Raji (cell line): ENCODE data around the gene MESP2.

Experiments used
- POLR2A ChIP-seq: IDR thresholded peaks from 2 replicates; pipeline ENCODE4 v1.6.1; 2011; ENCODE audit warnings: low read depth, low read length, control low read depth; ENCODE audit not compliant: insufficient read depth

Gene MESP2

DNA sequence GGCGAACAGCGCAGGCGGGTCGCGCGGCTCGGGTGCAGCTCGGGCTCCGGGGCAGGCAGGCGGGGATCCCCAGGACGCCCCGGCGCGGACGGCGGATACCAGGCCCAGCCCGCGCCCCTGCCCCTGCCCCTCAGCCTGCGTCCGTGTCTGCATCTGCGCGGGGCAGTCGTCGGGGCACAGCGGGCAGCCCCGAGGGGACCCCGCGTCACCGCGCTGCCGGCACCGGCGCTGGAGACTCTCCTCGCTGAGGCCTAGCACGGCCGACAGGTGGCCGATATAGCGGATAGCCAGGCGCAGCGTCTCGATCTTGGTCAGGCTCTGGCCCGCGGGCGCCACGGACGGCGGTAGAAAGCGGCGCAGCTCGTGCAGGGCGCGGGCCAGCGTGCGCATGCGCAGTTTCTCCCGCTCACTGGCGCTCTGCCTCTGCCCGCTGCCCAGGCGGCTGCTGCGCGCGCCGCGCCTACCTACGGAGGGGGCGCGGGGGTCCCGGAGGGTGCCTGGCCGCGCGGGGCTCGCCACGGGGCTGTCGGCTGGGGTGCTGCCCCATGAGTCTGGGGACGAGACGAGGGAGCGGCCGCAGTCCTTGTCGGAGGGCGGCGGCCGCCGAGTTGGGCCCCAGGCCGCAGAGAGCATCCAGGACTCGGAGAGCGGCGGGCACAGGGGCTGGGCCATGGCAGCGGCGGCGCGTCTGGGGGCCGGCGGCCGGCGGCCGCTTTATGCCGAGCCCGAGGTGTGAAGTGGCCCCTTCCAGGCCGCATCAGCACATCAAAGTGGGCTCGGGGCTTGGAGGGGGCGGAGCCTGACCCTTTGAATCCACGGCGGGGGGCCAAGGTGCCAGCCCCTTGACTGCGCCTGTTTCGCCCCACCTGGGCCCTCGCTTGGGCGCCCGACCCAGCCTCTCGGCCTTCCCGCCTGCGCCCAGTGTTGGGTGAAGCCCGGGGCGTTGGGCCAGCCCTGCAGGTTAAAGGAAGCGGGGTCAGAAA, 25.3 kb upstream of the MESP2 start, which contains the start of gene MESP1:
TSS of gene MESP1 (minus strand) at position 690 of the 983 bp plus-strand sequence. CDS start at position 672, 18 bp downstream.
- peak; percentile 72 for TF ChIP-seq POLR2A

DNA sequence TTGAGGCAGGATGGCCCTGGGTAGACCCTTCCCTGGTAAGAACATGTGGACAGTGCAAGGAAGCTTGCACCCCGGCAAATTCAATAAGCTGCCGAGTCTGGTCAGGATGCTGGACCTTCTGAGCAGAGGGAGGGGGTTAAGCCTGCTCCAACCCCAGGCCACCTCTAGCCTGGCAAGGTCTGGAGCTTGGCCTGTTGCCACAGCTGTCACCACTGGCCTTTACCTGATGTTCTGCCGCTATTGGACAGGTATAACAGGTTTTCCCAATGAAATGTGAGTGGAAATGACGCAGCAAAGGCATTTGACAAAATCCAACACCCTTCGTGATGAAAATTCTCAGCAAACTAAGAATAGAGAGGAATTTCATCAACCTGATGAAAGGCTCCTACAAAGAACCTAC, 24.4 kb upstream of the MESP2 start:
- TF ChIP-seq POLR2A, result no peak

DNA sequence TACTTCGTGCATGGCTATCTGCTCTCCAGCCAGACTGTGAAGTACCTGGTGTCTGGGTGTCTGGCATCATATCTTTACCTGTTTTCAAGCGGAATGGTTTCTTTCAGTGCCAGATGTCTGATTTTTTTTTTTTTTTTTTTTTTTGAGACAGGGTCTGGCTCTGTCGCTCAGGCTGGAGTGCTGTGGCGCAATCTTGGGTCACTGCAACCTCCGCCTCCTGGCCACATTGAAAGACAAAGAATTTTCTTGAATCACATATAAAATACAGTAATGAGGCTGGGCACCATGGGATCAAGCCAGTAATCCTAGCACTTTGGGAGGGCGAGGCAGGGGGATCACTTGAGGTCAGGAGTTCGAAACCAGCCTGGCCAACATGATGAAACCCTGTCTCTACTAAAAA, 22.3 kb upstream of the MESP2 start:
- no peak for TF ChIP-seq POLR2A

- no peak for TF ChIP-seq POLR2A
Observed at GRCh38 chr15:89754361-89755154, 21.6 kb upstream of the MESP2 start.

- no peak for TF ChIP-seq POLR2A
Observed at GRCh38 chr15:89755701-89756100, 20.4 kb upstream of the MESP2 start.

GRCh38 chr15:89756897-89757296, 19.2 kb upstream of the MESP2 start:
- no peak for TF ChIP-seq POLR2A

GRCh38 chr15:89758283-89758682, 17.8 kb upstream of the MESP2 start:
- TF ChIP-seq POLR2A, result no peak

DNA sequence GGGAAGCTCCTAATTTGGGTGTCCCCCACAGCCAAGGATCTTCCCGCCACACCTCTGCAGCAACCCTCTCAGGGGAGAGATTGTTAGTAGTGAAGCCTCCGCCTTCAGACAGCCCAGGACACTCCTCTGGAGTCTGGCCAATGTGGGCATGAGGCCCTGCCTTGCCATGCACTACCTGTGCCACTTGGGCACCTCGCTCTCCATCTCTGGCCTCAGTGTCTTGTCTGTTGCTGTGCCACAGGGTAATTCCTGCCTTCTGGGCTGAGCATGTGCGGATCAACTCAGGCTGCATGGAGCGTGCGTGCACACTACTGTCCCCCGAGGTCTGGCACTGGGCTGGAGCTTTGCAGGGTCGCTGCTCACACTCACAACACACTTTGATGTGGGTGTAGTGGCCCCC, 17.2 kb upstream of the MESP2 start:
- no peak for TF ChIP-seq POLR2A

DNA sequence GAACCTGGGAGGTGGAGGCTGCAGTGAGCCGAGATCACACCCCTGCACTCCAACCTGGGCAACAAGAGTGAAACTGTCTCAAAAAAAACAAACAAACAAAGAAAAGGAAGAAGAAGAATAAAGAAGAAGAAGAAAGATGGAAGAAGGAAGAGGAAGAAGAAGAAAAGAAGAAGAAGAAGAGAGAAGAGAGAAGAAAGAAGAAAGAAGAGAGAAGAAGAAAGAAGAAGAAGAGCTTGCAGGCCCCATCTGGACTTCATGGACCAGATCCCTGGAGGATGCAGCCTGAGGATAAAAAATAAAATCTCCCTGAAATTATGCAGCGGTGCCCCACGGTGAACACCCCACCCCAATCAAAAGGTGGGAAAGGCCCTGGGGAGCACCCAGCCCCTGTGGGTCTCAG, 16.3 kb upstream of the MESP2 start:
- TF ChIP-seq POLR2A, result no peak

DNA sequence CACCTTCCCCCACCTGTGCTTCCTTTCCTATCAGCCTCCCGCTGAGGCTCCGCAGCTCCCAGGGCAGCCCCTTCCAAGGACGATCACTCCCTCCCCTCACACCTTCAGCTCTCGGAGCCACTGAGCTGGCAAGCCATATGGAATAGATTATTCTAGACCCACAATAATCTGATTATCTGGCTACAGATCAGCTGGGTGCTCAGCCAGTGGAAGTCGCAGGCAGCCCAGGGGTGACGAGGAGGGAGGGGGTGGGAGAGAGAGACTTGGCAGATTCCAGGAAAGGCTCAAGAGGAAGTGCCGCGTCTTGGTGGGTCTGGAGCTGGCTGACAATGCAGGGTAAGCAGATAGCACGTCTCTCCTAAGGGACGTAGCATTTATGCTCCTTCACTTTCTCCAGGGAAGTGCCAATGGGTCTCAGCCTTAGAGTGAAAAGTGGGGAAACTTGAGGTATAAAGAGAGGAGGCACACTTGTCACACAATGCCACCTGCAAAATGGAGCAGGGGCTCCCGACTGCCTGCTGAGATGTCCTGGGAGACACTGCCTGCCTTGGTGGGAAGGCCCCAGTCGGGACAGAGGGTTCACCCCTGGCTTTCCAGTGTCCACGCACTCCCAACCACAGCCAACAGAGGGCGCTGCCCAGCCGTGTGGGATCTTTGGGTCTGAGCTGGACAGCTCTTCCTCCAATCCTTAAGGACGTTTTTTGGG, 15.7 kb upstream of the MESP2 start:
- TF ChIP-seq POLR2A, result no peak

DNA sequence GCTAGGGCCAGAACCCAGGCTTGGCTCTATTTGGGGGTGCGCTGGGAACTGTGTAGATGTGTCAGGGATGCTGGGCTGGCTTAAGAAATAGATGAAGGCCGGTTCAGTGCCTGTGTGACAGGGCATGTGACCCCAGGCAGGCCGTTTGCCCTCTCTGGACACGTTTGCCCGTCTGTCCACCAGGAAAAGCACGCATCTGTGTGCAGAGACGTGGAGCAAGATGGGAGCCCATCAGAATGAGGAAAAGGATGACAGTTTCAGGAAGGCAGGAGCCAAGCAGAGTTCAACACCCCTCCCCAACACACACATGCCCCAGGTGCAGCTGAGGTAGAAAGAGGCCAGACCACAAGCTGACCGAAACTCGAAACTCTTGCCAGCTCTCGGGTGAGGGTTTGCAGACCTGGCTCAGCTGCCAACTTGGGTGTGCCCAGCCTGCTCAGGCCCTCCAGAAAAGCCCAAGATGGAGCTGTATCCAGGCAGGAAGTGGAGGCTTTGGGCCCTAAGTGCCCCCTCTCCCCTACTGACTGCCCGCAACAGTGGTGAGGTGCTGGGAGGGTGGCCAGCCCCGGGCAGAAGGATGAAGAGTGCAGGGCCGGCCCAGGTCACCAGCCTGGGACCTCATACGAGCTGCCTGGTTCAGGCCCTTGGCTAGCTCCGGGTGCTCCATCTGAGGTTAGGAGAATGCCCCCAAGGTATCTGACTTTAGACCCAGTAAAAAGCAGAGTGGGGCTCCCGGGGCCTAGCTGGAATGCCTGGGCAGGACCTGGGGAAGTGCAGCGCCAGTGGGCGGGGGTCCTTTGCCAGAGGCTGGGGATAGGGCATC, 14.9 kb upstream of the MESP2 start:
- TF ChIP-seq POLR2A, result no peak

- TF ChIP-seq POLR2A, result no peak
Observed at GRCh38 chr15:89761929-89762328, 14.2 kb upstream of the MESP2 start.

- TF ChIP-seq POLR2A, result no peak
Observed at GRCh38 chr15:89765694-89766093, 10.4 kb upstream of the MESP2 start.
